ENCODE measurements around the gene ZC3H10. TPM values are rescaled to one million over a fixed set of nuclear protein-coding genes. Genes with fewer than 3 reads are reported as not detected.

ZC3H10 gene
- total and polyA plus RNA-seq, 2 of the 13 experiments (the other 11 are each of a cell fraction or from before 2014, with no cell fraction given): 0.70 to 2.3 TPM

GRCh38 chr12:56074396-56074795, 43.7 kb upstream of the ZC3H10 start (continued):
- TF ChIP-seq ZNF17 (CRISPR knock-in tag; IDR thresholded peaks at IDR 0.05) (no peak), MBNL3 (CRISPR knock-in tag; conservative IDR thresholded peaks at IDR 0.05) (no peak), RXRA (CRISPR knock-in tag; IDR thresholded peaks at IDR 0.05) (no peak), ZNF644 (CRISPR knock-in tag; IDR thresholded peaks at IDR 0.05; ENCODE audit: low read depth) (no peak), PCBP2 (optimal IDR thresholded peaks at IDR 0.05; ENCODE audit: low read depth, low read length, poor library complexity, severe bottlenecking) (no peak), AHDC1 (CRISPR knock-in tag; IDR thresholded peaks at IDR 0.05; ENCODE audit: borderline replicate concordance) (no peak), PHF5A (CRISPR knock-in tag; IDR thresholded peaks at IDR 0.05; ENCODE audit: low read depth, unreplicated experiment) (no peak), CHD2 (IDR thresholded peaks at IDR 0.05; ENCODE audit: low read depth, low read length) (no peak), MNT (IDR thresholded peaks at IDR 0.05) (no peak), ISL2 (CRISPR knock-in tag; IDR thresholded peaks at IDR 0.05) (no peak), PREB (CRISPR knock-in tag; IDR thresholded peaks at IDR 0.05) (no peak)

All from HepG2 (cell line).